GM19467 (cell line): ENCODE data around the gene DIAPH3.

ENCODE experiments used
- ATAC-seq: cut with Tn5 transposase; IDR thresholded peaks from one replicate; pipeline ENCODE4 v1.9.1; 2021; ENCODE audit warnings: mild to moderate bottlenecking, moderate library complexity; ENCODE audit not compliant: unreplicated experiment

The DIAPH3 gene

GRCh38 chr13:59742467-59742866 lies 421.3 kb downstream of the DIAPH3 start:
- ATAC-seq, result no peak

DNA sequence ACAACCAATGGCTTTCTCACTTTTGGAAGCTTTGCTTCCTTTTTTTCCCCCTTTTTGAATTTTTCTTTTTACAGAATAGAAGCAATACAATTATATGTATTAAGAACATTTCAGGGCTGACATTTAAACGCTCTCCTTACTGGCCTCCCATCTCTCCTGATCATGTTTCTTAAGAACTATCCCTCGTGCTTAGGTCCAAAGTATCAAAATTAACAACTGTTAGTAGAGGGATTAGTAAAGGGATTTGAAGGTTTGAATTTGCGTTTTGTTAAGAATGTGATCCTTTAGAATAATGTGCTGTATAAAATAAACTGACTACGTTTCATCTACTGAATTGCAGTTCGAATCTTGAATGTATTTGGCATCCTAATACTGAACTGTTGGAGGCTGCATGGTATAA lies 424.8 kb downstream of the DIAPH3 start:
- ATAC-seq, result no peak

DNA sequence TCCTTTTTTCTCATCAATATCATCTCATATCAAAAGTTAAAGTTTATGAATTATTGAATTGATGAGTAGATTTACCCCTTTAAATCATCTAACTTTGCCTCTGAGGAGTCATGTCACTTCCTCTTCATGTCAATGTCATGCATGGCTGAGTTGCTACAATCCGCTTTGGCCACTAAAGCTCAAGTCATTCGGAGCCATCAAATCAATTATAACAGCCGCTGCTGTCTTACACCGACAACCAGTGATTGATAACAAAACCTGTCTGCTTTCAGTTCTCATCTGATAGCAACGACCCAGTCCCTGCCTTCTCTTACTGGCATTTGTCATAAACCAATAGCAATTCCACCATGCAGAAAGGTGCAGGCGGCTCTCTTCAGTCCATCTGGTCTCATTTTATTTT lies 429.3 kb downstream of the DIAPH3 start:
- ATAC-seq, result peak; percentile 100

DNA sequence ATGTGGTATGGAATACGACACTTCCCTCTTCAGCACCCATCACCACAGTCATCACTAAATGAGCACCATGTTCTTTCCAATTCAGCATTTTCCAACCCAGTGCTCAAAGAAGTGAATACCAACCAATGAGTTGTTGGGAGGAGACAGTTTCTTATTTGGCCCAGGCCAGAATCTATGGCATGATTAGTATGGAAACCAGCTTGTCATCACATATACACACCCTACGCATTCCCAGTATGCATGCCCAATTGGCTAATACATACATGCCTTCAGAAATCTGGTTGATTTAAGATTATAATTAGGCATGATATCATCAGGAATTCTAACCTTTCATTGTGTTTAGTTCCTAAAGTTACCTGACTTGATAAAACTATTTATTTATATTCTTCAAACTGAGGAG lies 430.0 kb downstream of the DIAPH3 start:
- ATAC-seq, result no peak

- no peak for ATAC-seq
Observed at GRCh38 chr13:59730026-59730425, 433.7 kb downstream of the DIAPH3 start.

DNA sequence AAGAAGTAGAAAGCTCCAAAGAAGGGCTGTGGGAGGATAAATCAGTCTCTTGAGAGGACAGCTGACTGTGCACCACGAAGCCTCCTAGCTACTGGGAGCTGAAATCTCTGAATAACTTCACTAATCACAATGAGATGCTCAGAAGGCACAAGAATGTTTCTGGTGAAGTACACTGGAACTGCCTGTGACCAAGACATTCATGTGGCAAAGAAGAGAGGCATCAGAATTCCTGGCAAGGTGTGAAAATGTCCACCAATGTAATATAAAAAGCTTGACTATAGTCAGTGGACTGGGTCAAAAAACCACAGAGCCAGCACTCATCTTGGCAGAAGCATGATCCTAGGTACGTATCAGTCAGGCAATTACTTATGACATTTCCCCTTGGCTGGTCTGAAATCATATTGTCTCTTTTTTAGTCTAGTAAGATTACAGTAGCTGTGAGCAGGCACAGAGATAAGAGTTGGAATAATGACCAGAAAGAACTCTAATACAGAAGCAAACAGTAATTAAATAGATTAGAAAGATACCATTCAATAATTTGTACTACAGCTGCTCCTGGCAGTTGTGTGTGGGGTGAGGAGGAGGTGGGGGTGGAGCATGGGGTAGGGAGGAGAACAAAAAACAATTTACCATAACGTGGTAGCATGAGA lies 434.7 kb downstream of the DIAPH3 start:
- ATAC-seq, result no peak

GRCh38 chr13:59721926-59722910 lies 441.5 kb downstream of the DIAPH3 start:
- no peak for ATAC-seq

DNA sequence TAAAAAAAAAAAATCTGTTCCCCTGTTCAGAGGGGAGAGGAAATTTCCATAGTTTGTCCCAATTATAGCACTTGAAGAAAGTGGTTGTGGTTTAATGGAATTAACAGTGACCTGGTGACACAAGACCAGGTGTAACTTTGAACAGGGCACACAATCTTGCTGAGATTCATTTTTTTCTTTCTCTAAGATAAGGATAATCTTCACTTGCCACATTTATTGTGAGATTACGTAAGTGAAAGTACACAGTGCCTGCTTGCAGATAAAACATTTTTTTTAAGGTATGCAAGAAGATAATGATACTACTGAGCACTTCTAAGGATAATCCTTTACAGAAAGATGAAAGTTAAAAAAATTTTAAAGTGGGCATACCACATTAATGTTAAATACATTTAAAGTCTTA lies 448.1 kb downstream of the DIAPH3 start:
- no peak for ATAC-seq

DNA sequence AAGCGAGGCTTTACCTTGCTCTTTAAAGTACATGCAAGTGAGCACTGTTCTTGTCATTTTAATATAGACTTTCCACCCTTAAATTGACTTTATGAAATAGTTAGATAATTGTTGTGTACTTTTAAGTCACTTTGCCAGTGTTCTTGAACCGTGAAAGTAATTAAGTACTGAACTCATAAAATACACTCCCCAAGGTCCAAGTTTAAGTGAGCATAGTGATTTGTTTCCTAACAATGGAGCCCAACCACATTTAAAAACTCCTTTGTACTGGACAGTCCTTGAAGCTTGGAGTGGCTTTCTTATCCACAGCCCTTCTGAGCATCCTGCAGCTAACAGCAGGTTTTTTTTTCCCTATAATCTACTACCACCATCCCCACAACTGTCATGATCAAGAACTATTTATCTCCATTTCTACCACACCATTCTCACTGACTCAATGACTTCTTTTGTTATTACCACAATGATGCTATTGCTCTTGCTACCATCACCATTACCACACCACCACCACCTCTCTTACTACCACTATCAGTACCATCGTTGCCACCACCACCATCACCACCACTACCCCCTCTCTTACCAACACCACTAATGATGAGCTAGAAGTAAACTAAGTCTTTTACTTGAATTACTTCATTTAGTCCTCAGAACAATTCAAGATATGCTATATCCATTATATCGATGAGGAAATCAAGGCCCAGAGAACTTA lies 452.6 kb downstream of the DIAPH3 start:
- ATAC-seq, result no peak

- ATAC-seq, result no peak
Observed at GRCh38 chr13:59710416-59710815, 453.3 kb downstream of the DIAPH3 start.

DNA sequence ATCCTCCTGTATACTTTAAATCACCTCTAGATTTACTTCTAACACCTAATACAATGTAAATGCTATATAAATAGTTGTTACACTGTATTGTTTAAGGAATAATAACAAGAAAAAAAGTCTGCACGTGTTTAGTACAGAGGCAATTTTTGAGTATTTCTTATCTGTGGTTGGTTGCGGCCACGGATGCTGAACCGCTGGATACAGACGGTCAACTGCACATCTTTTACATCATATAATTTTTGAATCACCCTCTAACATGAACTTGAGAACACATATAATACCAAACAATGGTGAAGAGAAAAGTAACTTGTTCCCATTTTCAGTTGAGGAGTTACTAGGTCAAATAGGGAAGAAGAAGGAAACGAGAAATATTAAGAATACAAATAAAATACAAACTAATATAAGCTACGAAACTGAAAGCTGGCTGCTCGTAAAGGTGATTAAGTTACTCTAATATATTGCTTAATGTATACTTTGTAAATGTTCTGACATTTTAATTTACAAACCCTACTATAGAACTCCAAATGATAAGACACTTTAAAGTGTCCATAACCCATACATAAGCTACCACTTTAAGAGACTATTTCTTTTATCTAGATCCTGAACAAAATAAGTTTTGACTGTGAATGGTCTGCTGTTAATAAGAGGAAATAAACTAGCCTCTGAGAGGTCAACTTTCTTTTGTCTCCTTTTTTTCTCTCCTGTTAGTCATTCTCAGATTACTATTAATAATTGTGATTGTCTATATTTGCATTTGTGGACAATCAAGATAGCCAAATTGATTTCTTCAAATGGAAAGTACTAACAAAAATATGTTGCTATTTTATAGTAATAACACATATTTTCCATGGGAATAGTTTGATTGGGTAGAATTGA lies 457.4 kb downstream of the DIAPH3 start:
- ATAC-seq, result no peak

DNA sequence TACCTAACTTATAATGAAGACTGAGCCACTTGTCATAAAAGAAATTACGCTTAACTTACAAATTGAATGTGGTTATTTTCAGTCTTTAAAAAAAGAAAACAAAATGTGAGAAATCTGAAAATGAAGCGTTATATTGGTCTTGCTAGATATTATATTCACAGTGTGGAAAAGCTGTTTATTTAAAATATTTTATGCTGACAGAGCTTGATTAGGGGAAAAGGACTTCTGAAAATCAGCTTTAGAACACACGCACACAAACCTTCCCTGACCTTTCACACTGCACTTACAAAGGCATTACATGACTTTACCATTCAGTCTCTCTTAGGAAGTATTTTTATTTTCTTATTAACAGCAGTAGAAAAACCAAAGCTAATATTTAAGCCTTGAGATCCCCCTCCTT lies 461.5 kb downstream of the DIAPH3 start:
- ATAC-seq, result no peak

DNA sequence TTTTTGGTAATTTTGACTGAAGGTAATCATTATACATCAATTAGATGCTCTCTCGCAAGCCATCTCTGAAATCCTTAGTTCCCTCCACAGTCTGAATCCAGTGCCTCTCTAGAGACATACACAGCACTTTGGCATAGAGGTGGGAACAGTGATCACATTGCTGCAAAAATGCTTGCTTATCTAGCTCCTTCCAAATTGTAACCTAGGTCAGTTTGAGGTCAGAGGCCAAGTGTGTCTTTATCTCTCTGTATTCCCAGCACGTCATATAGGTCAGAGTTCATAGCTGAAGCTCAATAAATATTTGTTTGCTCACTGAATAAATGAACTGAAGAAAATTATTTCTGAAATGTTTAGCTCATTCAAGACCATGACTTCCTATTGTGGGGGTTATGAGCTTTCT lies 462.5 kb downstream of the DIAPH3 start:
- ATAC-seq, result no peak

GRCh38 chr13:59700281-59700680 lies 463.4 kb downstream of the DIAPH3 start:
- no peak for ATAC-seq

DNA sequence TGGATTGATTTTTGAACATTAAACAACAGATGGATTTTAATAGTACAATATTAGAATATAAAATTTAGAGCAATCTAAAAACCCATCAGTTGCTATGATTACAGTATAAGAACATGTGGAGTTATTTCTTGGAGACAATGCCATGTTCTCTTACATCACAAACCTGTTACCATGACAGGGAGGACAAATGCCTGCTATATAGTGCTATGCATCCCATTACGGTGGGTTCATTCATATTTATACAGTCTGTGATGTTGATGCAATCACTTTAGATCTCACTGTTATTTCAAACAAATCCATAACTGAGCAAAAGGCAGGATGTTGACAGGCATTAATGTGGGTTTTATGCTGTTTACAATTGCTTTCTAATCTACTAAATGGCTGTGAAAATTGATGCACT lies 467.5 kb downstream of the DIAPH3 start:
- ATAC-seq, result no peak

- no peak for ATAC-seq
Observed at GRCh38 chr13:59691501-59692066, 472.1 kb downstream of the DIAPH3 start.

DNA sequence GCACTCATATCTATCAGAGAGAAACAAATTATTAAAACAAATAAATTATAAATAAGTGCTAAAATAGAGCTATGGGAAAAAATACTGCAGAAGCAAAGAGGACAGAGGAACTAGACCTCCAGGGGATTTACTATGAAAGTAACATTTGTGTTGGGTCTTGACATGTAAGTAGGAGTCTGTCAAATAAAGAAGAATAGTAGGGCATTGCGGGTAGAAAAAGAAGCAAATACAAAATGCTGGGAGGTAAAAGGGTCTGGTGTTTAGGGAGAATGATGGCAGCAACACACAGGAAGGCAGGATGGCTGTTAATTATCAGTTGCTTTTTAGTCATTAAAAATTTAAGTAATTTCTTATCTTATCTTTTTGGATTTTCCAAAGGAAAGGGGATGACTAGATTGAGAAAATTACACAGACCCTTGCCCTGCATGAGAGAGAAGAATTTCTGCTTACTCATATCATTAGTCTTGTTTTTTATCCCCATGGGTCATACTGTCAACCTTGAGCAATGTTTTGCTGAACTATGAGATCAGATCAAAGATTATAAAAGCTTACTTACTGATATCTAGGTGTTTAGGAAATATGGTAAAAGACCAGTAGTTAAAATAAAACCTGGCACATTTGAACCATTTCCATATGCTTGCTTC lies 472.7 kb downstream of the DIAPH3 start:
- no peak for ATAC-seq

DNA sequence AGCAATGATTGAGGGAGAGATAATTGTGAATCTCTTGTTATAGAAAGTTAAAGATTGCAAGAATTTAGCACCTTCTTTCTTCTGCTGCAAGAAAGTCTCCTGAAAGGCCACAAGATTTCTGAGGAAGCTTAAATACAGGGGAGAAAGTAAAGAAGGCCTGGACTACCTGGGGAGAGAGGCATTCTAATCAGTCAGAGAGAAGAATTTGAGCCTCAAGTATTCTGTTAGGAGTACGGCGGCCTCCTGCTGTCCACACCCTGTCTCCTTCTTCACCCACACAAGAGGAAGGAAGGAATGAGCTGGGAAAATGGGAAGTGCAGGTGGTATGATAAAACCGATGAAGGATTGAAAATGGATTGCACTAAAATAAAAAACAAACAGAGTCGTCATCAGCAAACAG lies 474.7 kb downstream of the DIAPH3 start:
- no peak for ATAC-seq

DNA sequence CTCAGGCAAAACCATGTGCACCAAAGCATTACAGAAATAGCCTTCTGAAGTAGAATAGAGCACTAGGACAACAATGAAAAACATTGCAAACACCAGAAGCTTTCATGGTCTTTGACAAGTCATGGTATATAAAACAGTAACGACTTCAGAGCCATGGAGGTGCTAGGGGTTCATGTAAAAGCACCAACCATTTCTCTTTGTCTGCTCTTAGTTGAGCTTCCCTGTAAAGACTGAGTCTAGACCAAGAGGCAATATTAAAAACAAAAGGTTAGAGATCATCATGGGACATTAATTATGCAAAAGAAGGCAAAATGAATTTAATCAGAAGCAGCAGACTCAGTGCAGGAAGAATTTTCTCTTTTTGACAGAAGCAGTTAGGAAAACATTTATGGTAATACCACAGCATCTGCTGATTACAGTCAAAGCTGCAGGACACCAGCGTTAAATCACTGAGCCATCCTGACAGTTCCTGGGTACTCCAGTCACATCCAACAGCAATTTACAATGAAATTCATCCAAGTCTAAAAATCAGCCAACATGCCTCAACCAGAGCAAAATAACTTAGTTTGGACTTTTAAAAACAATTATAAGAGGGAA lies 476.8 kb downstream of the DIAPH3 start:
- ATAC-seq, result no peak
